Measurements from ENCODE around the gene RHOU.

DNA sequence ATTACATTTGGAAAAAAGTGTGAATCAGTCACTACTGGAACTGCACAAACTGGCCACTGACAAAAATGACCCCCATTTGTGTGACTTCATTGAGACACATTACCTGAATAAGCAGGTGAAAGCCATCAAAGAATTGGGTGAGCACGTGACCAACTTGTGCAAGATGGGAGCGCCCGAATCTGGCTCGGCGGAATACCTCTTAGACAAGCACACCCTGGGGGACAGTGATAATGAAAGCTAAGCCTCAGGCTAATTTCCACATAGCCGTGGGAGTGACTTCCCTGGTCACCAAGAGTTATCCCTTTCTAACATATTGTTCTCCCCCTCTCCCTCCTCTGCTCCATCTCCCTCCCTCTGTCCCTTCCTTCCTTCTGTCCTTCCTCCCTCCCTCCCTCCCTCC is 47.7 kb upstream of the RHOU start:
- TF ChIP-seq CTCF (conservative IDR thresholded peaks at IDR 0.05) (no peak), EZH2 (IDR thresholded peaks at IDR 0.05; ENCODE audit: low read depth) (no peak)
